D721Med (cell line): ENCODE measurements around the gene TCP11L1.

Experiments
- DNase-seq: peaks from one replicate; pipeline ENCODE4 v3.0.0; 2011; ENCODE audit warnings: low spot score; ENCODE audit not compliant: insufficient read length
- FAIRE-seq: peaks from 2 replicates; lab custom pipeline; 2011; peaks lifted over from hg19 to GRCh38; lab: Jason Lieb, UNC
- TF ChIP-seq, protein P1 (sequence below): IDR thresholded peaks from 2 replicates; pipeline ENCODE4 v1.5.1; 2012; ENCODE audit warnings: mild to moderate bottlenecking, control low read depth; ENCODE audit not compliant: insufficient read depth; ENCODE audit errors: missing control alignments

Gene TCP11L1

GRCh38 chr11:33017478-33017877, 21.9 kb upstream of the TCP11L1 start:
- no peak for DNase-seq
- TF ChIP-seq, protein P1, sequence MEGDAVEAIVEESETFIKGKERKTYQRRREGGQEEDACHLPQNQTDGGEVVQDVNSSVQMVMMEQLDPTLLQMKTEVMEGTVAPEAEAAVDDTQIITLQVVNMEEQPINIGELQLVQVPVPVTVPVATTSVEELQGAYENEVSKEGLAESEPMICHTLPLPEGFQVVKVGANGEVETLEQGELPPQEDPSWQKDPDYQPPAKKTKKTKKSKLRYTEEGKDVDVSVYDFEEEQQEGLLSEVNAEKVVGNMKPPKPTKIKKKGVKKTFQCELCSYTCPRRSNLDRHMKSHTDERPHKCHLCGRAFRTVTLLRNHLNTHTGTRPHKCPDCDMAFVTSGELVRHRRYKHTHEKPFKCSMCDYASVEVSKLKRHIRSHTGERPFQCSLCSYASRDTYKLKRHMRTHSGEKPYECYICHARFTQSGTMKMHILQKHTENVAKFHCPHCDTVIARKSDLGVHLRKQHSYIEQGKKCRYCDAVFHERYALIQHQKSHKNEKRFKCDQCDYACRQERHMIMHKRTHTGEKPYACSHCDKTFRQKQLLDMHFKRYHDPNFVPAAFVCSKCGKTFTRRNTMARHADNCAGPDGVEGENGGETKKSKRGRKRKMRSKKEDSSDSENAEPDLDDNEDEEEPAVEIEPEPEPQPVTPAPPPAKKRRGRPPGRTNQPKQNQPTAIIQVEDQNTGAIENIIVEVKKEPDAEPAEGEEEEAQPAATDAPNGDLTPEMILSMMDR = no peak
- FAIRE-seq = no peak

GRCh38 chr11:33017965-33018364, 21.4 kb upstream of the TCP11L1 start:
- TF ChIP-seq, protein P1 = no peak
- FAIRE-seq = no peak
- no peak for DNase-seq

DNA sequence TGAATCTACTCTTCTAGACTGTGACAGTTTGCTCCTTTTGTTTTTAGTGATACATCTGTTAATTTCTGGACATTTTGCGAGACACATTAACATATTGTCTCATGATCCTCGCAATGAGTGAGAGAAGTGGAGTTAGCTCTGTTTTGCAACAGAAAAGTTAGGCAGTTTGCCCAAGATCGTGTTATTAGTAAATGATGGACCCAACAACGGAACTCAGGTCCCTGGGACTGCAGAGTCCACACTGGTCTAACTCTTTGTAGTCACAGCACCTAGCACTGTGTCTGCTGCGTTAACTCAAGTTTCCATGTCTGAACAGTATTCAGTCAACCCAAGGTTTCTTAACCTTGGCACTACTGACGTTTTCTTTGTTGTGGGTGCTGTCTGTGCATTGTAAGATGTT, 20.5 kb upstream of the TCP11L1 start:
- FAIRE-seq (no peak), DNase-seq (no peak)
- TF ChIP-seq, protein P1 = no peak

DNA sequence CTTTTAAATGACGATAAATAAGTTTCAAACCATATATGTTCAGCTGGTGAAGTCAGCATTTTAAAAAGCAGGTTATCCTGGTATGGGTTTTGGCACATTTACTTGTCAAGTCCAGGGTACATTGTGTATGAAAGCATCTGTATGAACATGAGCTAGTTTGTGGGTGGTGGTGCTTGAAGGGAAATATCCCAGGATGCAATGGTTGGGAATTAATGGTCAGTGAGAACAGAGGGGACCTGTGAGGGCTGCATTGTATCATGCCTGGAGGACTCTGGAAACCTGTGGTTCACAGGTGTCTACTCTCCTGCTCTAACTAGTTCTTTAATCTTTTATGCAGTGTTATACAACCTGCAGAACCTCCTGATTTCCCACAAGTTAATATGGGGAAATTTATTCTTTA, 17.9 kb upstream of the TCP11L1 start:
- FAIRE-seq = no peak
- DNase-seq = no peak
- TF ChIP-seq, protein P1 = no peak

GRCh38 chr11:33021937-33022336, 17.4 kb upstream of the TCP11L1 start:
- DNase-seq = peak; percentile 28
- TF ChIP-seq, protein P1 = no peak
- peak; percentile 70 for FAIRE-seq

GRCh38 chr11:33025339-33025722, 14.0 kb upstream of the TCP11L1 start:
- FAIRE-seq = no peak
- TF ChIP-seq, protein P1 = no peak
- DNase-seq = no peak

GRCh38 chr11:33027233-33027632, 12.1 kb upstream of the TCP11L1 start:
- FAIRE-seq = no peak
- DNase-seq = no peak
- TF ChIP-seq, protein P1 = no peak
